ENCODE results near the gene XIRP2. TPM values are rescaled to one million over a fixed set of nuclear protein-coding genes. Genes with fewer than 3 reads are reported as not detected.

The XIRP2 gene
- total RNA-seq, 1 donor from 2014 or later, result 0.14 TPM

GRCh38 chr2:167240671-167241070 is 352.4 kb downstream of the XIRP2 start:
- Histone ChIP-seq H3K36me3 (no peaks in the 10 kb centered on the region), H3K9me3 (no peaks in the 10 kb centered on the region), H3K4me1 (no peaks in the 10 kb centered on the region), H3K27ac (no peak overlapping the region), H3K27me3 (no peaks in the 10 kb centered on the region), H3K4me3 (no peak overlapping the region)
- no peak for DNase-seq
- no peak for TF ChIP-seq CTCF (IDR thresholded peaks at IDR 0.05)
- intact Hi-C loops (cut with DNase I), result no loop called here
- no peak for ATAC-seq

- Histone ChIP-seq H3K36me3 (no peaks in the 10 kb centered on the region), H3K9me3 (no peaks in the 10 kb centered on the region), H3K27me3 (no peaks in the 10 kb centered on the region), H3K27ac (no peak overlapping the region), H3K4me3 (no peak overlapping the region), H3K4me1 (no peaks in the 10 kb centered on the region)
- no peak for ATAC-seq
- no peak for DNase-seq
- TF ChIP-seq CTCF (IDR thresholded peaks at IDR 0.05), result no peak
- intact Hi-C loops (cut with DNase I), result no loop called here
Measured at GRCh38 chr2:167249197-167249596, 360.9 kb downstream of the XIRP2 start.

GRCh38 chr2:167253025-167253424 is 364.7 kb downstream of the XIRP2 start:
- Histone ChIP-seq H3K27ac (no peak overlapping the region), H3K9me3 (no peaks in the 10 kb centered on the region), H3K36me3 (no peaks in the 10 kb centered on the region), H3K27me3 (no peaks in the 10 kb centered on the region), H3K4me3 (no peak overlapping the region), H3K4me1 (no peaks in the 10 kb centered on the region)
- TF ChIP-seq CTCF (IDR thresholded peaks at IDR 0.05), result no peak
- intact Hi-C loops (cut with DNase I), result no loop called here
- no peak for DNase-seq
- ATAC-seq, result no peak

GRCh38 chr2:167254721-167255120 is 366.4 kb downstream of the XIRP2 start:
- H3K27ac ChIP-seq, result no peak overlapping the region
- H3K27me3 ChIP-seq, result no peaks in the 10 kb centered on the region
- intact Hi-C loops (cut with DNase I), result no loop called here
- H3K36me3 ChIP-seq, result no peaks in the 10 kb centered on the region
- no peaks in the 10 kb centered on the region for H3K4me1 ChIP-seq
- no peak for DNase-seq
- no peak for TF ChIP-seq CTCF (IDR thresholded peaks at IDR 0.05)
- H3K9me3 ChIP-seq, result no peaks in the 10 kb centered on the region
- H3K4me3 ChIP-seq, result no peak overlapping the region
- ATAC-seq, result no peak

- intact Hi-C loops (cut with DNase I), result no loop called here
- H3K9me3 ChIP-seq, result no peaks in the 10 kb centered on the region
Measured at GRCh38 chr2:167258712-167259111, 370.4 kb downstream of the XIRP2 start.

More at GRCh38 chr2:167258712-167259111, 370.4 kb downstream of the XIRP2 start:
- no peaks in the 10 kb centered on the region for H3K4me1 ChIP-seq
- no peak for DNase-seq
- no peaks in the 10 kb centered on the region for H3K27me3 ChIP-seq
- TF ChIP-seq CTCF (IDR thresholded peaks at IDR 0.05), result no peak
- ATAC-seq, result no peak
- H3K4me3 ChIP-seq, result no peak overlapping the region
- no peak overlapping the region for H3K27ac ChIP-seq
- no peaks in the 10 kb centered on the region for H3K36me3 ChIP-seq

Data from upper lobe of right lung (tissue), 1 donor.